Kidney epithelial cell (primary cell): ENCODE measurements around the gene RAPH1. TPM values are rescaled to one million over a fixed set of nuclear protein-coding genes. Genes with fewer than 3 reads are reported as not detected.

Experiments used
- DNase-seq: peaks from one replicate; pipeline ENCODE4 v3.0.0-alpha.2; 2010; ENCODE audit warnings: low read depth
- H3K27me3 ChIP-seq: 2 replicates; pipeline ENCODE4 v1.6.0; 2011; ENCODE audit warnings: low read length; ENCODE audit not compliant: control insufficient read depth, insufficient read depth
- H3K36me3 ChIP-seq: 2 replicates; pipeline ENCODE4 v1.5.1; 2011; ENCODE audit warnings: low read length; ENCODE audit not compliant: control insufficient read depth, insufficient read depth
- H3K4me3 ChIP-seq: 2 replicates; pipeline ENCODE4 v1.5.1; 2011; ENCODE audit warnings: low read depth, mild to moderate bottlenecking, control low read depth, low read length
- CTCF ChIP-seq: IDR thresholded peaks from 2 replicates; pipeline ENCODE4 v1.5.1; 2011; ENCODE audit warnings: mild to moderate bottlenecking, moderate library complexity, low read length, control low read depth, inconsistent platforms; ENCODE audit not compliant: insufficient read depth, poor library complexity, severe bottlenecking
- total RNA-seq: library from RNA; depleted of rRNA; stranded (reverse); fragments of >200 nt; gene quantifications from 2 replicates; pipeline ENCODE4 v1.2.3, GENCODE V29; 2015

RAPH1 gene
- total RNA-seq, 1 donor from 2014 or later: 28.9 TPM

GRCh38 chr2:203489531-203489930 lies 45.6 kb downstream of the RAPH1 start:
- no peak for TF ChIP-seq CTCF
- no peaks in the 10 kb centered on the region for H3K27me3 ChIP-seq
- no peaks in the 10 kb centered on the region for H3K36me3 ChIP-seq
- DNase-seq: no peak
- H3K4me3 ChIP-seq: no peak overlapping the region

GRCh38 chr2:203484266-203485112 lies 50.6 kb downstream of the RAPH1 start:
- peak; percentile 58 for TF ChIP-seq CTCF
- H3K36me3 ChIP-seq: no peaks in the 10 kb centered on the region
- no peak overlapping the region for H3K4me3 ChIP-seq
- H3K27me3 ChIP-seq: no peaks in the 10 kb centered on the region
- no peak for DNase-seq

GRCh38 chr2:203480623-203481022 lies 54.5 kb downstream of the RAPH1 start:
- no peaks in the 10 kb centered on the region for H3K36me3 ChIP-seq
- no peak for DNase-seq
- no peak overlapping the region for H3K4me3 ChIP-seq
- no peak for TF ChIP-seq CTCF
- no peaks in the 10 kb centered on the region for H3K27me3 ChIP-seq

GRCh38 chr2:203476881-203477280 lies 58.2 kb downstream of the RAPH1 start:
- Histone ChIP-seq H3K27me3 (no peaks in the 10 kb centered on the region), H3K36me3 (no peaks in the 10 kb centered on the region), H3K4me3 (no peak overlapping the region)
- no peak for TF ChIP-seq CTCF
- no peak for DNase-seq

GRCh38 chr2:203471323-203471722 lies 63.8 kb downstream of the RAPH1 start:
- Histone ChIP-seq H3K27me3 (no peaks in the 10 kb centered on the region), H3K4me3 (no peak overlapping the region), H3K36me3 (no peaks in the 10 kb centered on the region)
- no peak for TF ChIP-seq CTCF
- DNase-seq: no peak

- no peak overlapping the region for H3K4me3 ChIP-seq
- DNase-seq: no peak
- H3K36me3 ChIP-seq: no peaks in the 10 kb centered on the region
- no peak for TF ChIP-seq CTCF
- no peaks in the 10 kb centered on the region for H3K27me3 ChIP-seq
Observed at GRCh38 chr2:203470371-203470770, 64.7 kb downstream of the RAPH1 start.
